ENCODE results near the gene NUDT21.

DNA sequence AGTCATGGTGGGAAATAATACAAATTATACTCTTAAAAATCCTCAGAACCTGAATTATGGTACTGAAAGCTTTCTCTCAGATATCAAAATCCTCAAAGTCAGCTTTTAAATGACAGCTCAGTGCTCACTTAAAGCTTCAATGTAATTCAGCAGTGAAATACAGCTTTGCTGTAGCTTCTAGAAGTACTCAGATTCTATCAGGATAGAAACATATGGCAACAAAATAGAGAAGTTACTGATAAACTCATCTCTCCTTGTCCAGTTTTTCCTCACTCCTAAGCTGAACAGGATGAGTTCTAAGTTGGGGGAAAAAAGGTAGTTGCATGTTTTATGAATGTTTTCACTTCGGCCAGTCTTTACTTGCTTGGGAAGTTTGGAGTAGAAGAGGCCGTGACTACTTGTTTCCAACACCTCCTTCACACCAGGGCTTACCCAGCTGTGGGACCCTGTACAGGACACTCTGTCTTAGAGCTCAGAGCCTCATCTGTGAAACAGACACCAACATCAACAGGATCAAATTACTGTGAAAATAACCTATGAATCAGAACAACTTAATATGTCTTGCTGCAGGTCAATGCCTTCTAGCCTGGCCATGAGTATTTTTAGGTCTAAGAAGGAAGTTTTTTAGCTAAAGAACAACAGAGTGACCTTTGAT is 30.5 kb upstream of the NUDT21 start:
- TF ChIP-seq, protein P1, sequence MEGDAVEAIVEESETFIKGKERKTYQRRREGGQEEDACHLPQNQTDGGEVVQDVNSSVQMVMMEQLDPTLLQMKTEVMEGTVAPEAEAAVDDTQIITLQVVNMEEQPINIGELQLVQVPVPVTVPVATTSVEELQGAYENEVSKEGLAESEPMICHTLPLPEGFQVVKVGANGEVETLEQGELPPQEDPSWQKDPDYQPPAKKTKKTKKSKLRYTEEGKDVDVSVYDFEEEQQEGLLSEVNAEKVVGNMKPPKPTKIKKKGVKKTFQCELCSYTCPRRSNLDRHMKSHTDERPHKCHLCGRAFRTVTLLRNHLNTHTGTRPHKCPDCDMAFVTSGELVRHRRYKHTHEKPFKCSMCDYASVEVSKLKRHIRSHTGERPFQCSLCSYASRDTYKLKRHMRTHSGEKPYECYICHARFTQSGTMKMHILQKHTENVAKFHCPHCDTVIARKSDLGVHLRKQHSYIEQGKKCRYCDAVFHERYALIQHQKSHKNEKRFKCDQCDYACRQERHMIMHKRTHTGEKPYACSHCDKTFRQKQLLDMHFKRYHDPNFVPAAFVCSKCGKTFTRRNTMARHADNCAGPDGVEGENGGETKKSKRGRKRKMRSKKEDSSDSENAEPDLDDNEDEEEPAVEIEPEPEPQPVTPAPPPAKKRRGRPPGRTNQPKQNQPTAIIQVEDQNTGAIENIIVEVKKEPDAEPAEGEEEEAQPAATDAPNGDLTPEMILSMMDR (conservative IDR thresholded peaks at IDR 0.05): no peak
- TF ChIP-seq ZFX (IDR thresholded peaks at IDR 0.05): no peak
